ENCODE results near the gene SAP30. TPM values are rescaled to one million over a fixed set of nuclear protein-coding genes. Genes with fewer than 3 reads are reported as not detected.

SAP30 gene
- total and polyA plus RNA-seq, 9 of the 15 experiments (the other 6 are each of a cell fraction or from before 2014, with no cell fraction given) = 5.9 to 51.1 (median 32.6) TPM

DNA sequence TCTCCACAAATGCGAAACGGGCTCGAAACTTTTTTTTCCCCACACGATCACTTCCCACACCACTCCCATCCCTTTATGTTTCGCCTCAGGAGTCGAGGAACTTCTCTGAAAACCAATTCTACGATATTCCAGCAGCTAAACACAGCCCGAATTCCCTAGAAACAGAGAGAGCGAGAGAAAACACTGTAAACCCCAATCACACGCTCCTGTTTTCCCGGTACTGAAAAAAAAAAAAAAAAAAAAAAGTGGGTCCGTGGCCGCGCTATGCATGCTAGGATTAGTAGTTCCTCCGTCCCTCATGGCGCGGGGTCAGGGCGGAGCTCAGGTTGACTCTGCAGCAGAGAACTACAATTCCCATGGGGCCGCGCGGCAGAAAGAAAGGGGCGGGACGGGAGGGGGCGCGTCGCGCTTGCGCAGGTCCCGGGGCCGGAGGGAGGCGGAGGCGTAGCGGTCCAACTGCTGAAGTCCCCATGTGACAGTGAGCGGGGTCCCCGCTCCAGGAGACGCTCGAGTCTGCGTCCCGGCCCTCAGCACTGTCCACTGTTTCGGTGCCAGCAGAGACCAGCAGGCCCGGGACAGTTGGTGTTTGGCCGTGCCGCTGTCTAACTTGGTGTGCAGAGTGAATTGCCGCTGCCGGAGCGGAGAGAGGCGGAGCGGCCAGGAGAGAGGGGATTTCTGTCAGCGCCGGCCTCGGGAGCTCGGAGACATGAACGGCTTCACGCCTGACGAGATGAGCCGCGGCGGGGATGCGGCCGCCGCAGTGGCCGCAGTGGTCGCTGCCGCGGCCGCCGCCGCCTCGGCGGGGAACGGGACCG is at the start of gene SAP30 (continued):
- TF ChIP-seq MEIS2 (IDR thresholded peaks at IDR 0.05; ENCODE audit: partially characterized antibody) (peak; percentile 63), CUX1 (CRISPR knock-in tag; IDR thresholded peaks at IDR 0.05) (no peak), SRSF9 (IDR thresholded peaks at IDR 0.05; ENCODE audit: borderline replicate concordance, low read depth, low read length) (no peak), SIRT6 (IDR thresholded peaks at IDR 0.05; ENCODE audit: low read depth, low read length) (no peak), NR2C2 (CRISPR knock-in tag; IDR thresholded peaks at IDR 0.05) (no peak), NR2C2 (tag; IDR thresholded peaks at IDR 0.05) (peak; percentile 92), CHD7 (IDR thresholded peaks at IDR 0.05; ENCODE audit: low read depth, low read length) (no peak), ZNF583 (CRISPR knock-in tag; IDR thresholded peaks at IDR 0.05) (no peak), CXXC5 (CRISPR knock-in tag; IDR thresholded peaks at IDR 0.05) (peak; percentile 73), ZBTB8A (IDR thresholded peaks at IDR 0.05; ENCODE audit: partially characterized antibody) (no peak), NCOA1 (IDR thresholded peaks at IDR 0.05; ENCODE audit: low read depth) (no peak)
